Measurements from ENCODE around the gene PYCARD. TPM values are rescaled to one million over a fixed set of nuclear protein-coding genes. Genes with fewer than 3 reads are reported as not detected.
"Not testable (repeated sequence)": the region's sequence is repeated elsewhere in the genome, so short reads cannot be mapped to it uniquely, and the experiment has no call there.

PYCARD gene
- total RNA-seq, 2 experiments from 2014 or later = 13.6 to 14.6 TPM

GRCh38 chr16:31195861-31196260 lies 6.7 kb downstream of the PYCARD start:
- H3K4me1 Mint-ChIP-seq (ENCODE audit: low read depth) = peaks cover 65% of the 10 kb centered on the region
- H3K9me3 Mint-ChIP-seq; H3K27ac Mint-ChIP-seq; H3K27me3 Mint-ChIP-seq; H3K4me3 Mint-ChIP-seq; DNase-seq; intact Hi-C loops (cut with micrococcal nuclease): not testable (repeated sequence)
- ChIA-PET CTCF (interaction anchor here (1.3 kb wide), 1 partner anchor 673 kb away, joined by 3 read pairs; no protein-coding TSS in a partner anchor), POLR2A (interaction anchor here (0.6 to 2.8 kb wide), 5 partner anchors 12 to 224 kb away, joined by 3 to 7 read pairs (median 3); partner anchors contain the start of gene FUS)
- peaks cover 52% of the 10 kb centered on the region for H3K36me3 Mint-ChIP-seq

GRCh38 chr16:31194898-31195297 lies 7.7 kb downstream of the PYCARD start:
- Mint-ChIP-seq H3K9me3 (no peaks in the 10 kb centered on the region), H3K4me3 (no peak overlapping the region), H3K27ac (peak overlapping the region; percentile 44), H3K27me3 (no peaks in the 10 kb centered on the region), H3K4me1 (ENCODE audit: low read depth) (peaks cover 65% of the 10 kb centered on the region), H3K36me3 (peaks cover 62% of the 10 kb centered on the region)
- POLR2A ChIA-PET = interaction anchor here (1.0 to 2.8 kb wide), 2 partner anchors 13 to 15 kb away, joined by 3 to 7 read pairs; partner anchors contain the start of gene FUS
- no peak for DNase-seq
- intact Hi-C loops (cut with micrococcal nuclease) = no loop called here
- CTCF ChIA-PET = no interaction called here

GRCh38 chr16:31193874-31194273 lies 8.7 kb downstream of the PYCARD start:
- Mint-ChIP-seq H3K4me3 (no peak overlapping the region), H3K27ac (peak overlapping the region; percentile 18), H3K27me3 (no peaks in the 10 kb centered on the region), H3K9me3 (no peaks in the 10 kb centered on the region), H3K36me3 (peaks cover 65% of the 10 kb centered on the region), H3K4me1 (ENCODE audit: low read depth) (peaks cover 65% of the 10 kb centered on the region)
- ChIA-PET CTCF (interaction anchor here (0.8 kb wide), 1 partner anchor 52 kb away, joined by 3 read pairs; no protein-coding TSS in a partner anchor), POLR2A (interaction anchor here (0.7 to 2.8 kb wide), 5 partner anchors 8 to 267 kb away, joined by 3 to 7 read pairs (median 5); partner anchors contain the start of genes FUS and PYCARD)
- intact Hi-C loops (cut with micrococcal nuclease) = no loop called here
- DNase-seq = no peak

- Mint-ChIP-seq H3K9me3 (no peaks in the 10 kb centered on the region), H3K36me3 (peaks cover 71% of the 10 kb centered on the region), H3K27me3 (no peaks in the 10 kb centered on the region), H3K4me1 (ENCODE audit: low read depth) (peaks cover 65% of the 10 kb centered on the region), H3K27ac (peak overlapping the region; percentile 61), H3K4me3 (no peak overlapping the region)
- ChIA-PET POLR2A (interaction anchor here (1.2 to 2.1 kb wide), 5 partner anchors 9 to 26 kb away, joined by 3 to 7 read pairs (median 5); partner anchors contain the start of gene PYCARD), CTCF (interaction anchor here (0.5 to 0.8 kb wide), 2 partner anchors 13 to 51 kb away, joined by 3 read pairs; no protein-coding TSS in a partner anchor)
- no peak for DNase-seq
- intact Hi-C loops (cut with micrococcal nuclease) = no loop called here
Observed at GRCh38 chr16:31192856-31193642, 9.5 kb downstream of the PYCARD start.

- Mint-ChIP-seq H3K9me3 (no peaks in the 10 kb centered on the region), H3K27me3 (no peaks in the 10 kb centered on the region), H3K4me3 (no peak overlapping the region), H3K36me3 (peaks cover 82% of the 10 kb centered on the region), H3K27ac (peak overlapping the region; percentile 67), H3K4me1 (ENCODE audit: low read depth) (peaks cover 71% of the 10 kb centered on the region)
- intact Hi-C loops (cut with micrococcal nuclease) = no loop called here
- DNase-seq = no peak
- CTCF ChIA-PET = no interaction called here
- POLR2A ChIA-PET = interaction anchor here (1.2 to 2.1 kb wide), 3 partner anchors 8 to 11 kb away, joined by 3 to 7 read pairs (median 4); no protein-coding TSS in a partner anchor
Observed at GRCh38 chr16:31191697-31192428, 10.7 kb downstream of the PYCARD start.

- no peak overlapping the region for H3K4me3 Mint-ChIP-seq
- no peaks in the 10 kb centered on the region for H3K27me3 Mint-ChIP-seq
- H3K27ac Mint-ChIP-seq = peak overlapping the region; percentile 14
- POLR2A ChIA-PET = interaction anchor here (1.6 kb wide), 1 partner anchor 10 kb away, joined by 4 read pairs; no protein-coding TSS in a partner anchor
- intact Hi-C loops (cut with micrococcal nuclease) = no loop called here
- no peaks in the 10 kb centered on the region for H3K9me3 Mint-ChIP-seq
- CTCF ChIA-PET = no interaction called here
- peaks cover 76% of the 10 kb centered on the region for H3K4me1 Mint-ChIP-seq (ENCODE audit: low read depth)
- peaks cover 84% of the 10 kb centered on the region for H3K36me3 Mint-ChIP-seq
- DNase-seq = no peak
Observed at GRCh38 chr16:31190818-31191444, 11.6 kb downstream of the PYCARD start.

GRCh38 chr16:31190061-31190460 lies 12.5 kb downstream of the PYCARD start:
- Mint-ChIP-seq H3K4me3 (no peak overlapping the region), H3K4me1 (ENCODE audit: low read depth) (peaks cover 82% of the 10 kb centered on the region), H3K9me3 (no peaks in the 10 kb centered on the region), H3K27ac (peak overlapping the region; percentile 61), H3K36me3 (peaks cover 88% of the 10 kb centered on the region), H3K27me3 (no peaks in the 10 kb centered on the region)
- intact Hi-C loops (cut with micrococcal nuclease) = no loop called here
- CTCF ChIA-PET = interaction anchor here (1.4 kb wide), 1 partner anchor 47 kb away, joined by 5 read pairs; no protein-coding TSS in a partner anchor
- no peak for DNase-seq
- POLR2A ChIA-PET = interaction anchor here (1.1 to 1.9 kb wide), 3 partner anchors 11 to 96 kb away, joined by 4 to 15 read pairs (median 11); partner anchors contain the start of genes FUS, PYCARD and VKORC1

- Mint-ChIP-seq H3K36me3 (peaks cover 89% of the 10 kb centered on the region), H3K27ac (peak overlapping the region; percentile 61), H3K27me3 (no peaks in the 10 kb centered on the region), H3K4me3 (no peak overlapping the region), H3K4me1 (ENCODE audit: low read depth) (peaks cover 84% of the 10 kb centered on the region), H3K9me3 (no peaks in the 10 kb centered on the region)
- POLR2A ChIA-PET = interaction anchor here (0.6 to 1.9 kb wide), 5 partner anchors 10 to 252 kb away, joined by 3 to 15 read pairs (median 4); partner anchors contain the start of genes FUS, PYCARD and VKORC1
- no peak for DNase-seq
- intact Hi-C loops (cut with micrococcal nuclease) = no loop called here
- CTCF ChIA-PET = interaction anchor here (0.6 to 1.4 kb wide), 2 partner anchors 47 to 254 kb away, joined by 4 to 5 read pairs; no protein-coding TSS in a partner anchor
Observed at GRCh38 chr16:31189412-31189778, 13.2 kb downstream of the PYCARD start.

- H3K36me3 Mint-ChIP-seq = peaks cover 91% of the 10 kb centered on the region
- peak overlapping the region; percentile 65 for H3K27ac Mint-ChIP-seq
- ChIA-PET POLR2A (interaction anchor here (0.6 to 1.9 kb wide), 6 partner anchors 10 to 253 kb away, joined by 3 to 15 read pairs (median 4); partner anchors contain the start of genes FUS, PYCARD and VKORC1), CTCF (interaction anchor here (0.6 to 1.4 kb wide), 2 partner anchors 46 to 255 kb away, joined by 4 to 5 read pairs; no protein-coding TSS in a partner anchor)
- peaks cover 86% of the 10 kb centered on the region for H3K4me1 Mint-ChIP-seq (ENCODE audit: low read depth)
- H3K4me3 Mint-ChIP-seq = no peak overlapping the region
- intact Hi-C loops (cut with micrococcal nuclease) = no loop called here
- H3K9me3 Mint-ChIP-seq = no peaks in the 10 kb centered on the region
- no peak for DNase-seq
- no peaks in the 10 kb centered on the region for H3K27me3 Mint-ChIP-seq
Observed at GRCh38 chr16:31188450-31189411, 13.8 kb downstream of the PYCARD start.

- no peak for DNase-seq
- intact Hi-C loops (cut with micrococcal nuclease) = no loop called here
- Mint-ChIP-seq H3K4me3 (no peak overlapping the region), H3K9me3 (no peaks in the 10 kb centered on the region), H3K27ac (peak overlapping the region; percentile 65), H3K27me3 (no peaks in the 10 kb centered on the region), H3K4me1 (ENCODE audit: low read depth) (peaks cover 88% of the 10 kb centered on the region), H3K36me3 (peaks cover 93% of the 10 kb centered on the region)
- CTCF ChIA-PET = no interaction called here
- POLR2A ChIA-PET = interaction anchor here (0.9 to 1.2 kb wide), 2 partner anchors 13 to 93 kb away, joined by 3 read pairs; partner anchors contain the start of gene VKORC1
Observed at GRCh38 chr16:31187808-31188189, 14.8 kb downstream of the PYCARD start.
